Measurements from ENCODE around the gene UQCRHL.

GRCh38 chr1:15834406-15835204, 27.2 kb upstream of the UQCRHL start:
- TF ChIP-seq EZH2 (IDR thresholded peaks at IDR 0.05; ENCODE audit: low read depth) (no peak), CTCF (conservative IDR thresholded peaks at IDR 0.05) (no peak)
